Measurements from ENCODE around the gene IGSF23. TPM values are rescaled to one million over a fixed set of nuclear protein-coding genes. Genes with fewer than 3 reads are reported as not detected.
"Not testable (repeated sequence)": the region's sequence is repeated elsewhere in the genome, so short reads cannot be mapped to it uniquely, and the experiment has no call there.

IGSF23 gene
- total and polyA plus RNA-seq, 4 donors = 0.18 to 8.4 TPM; not detected in 2

DNA sequence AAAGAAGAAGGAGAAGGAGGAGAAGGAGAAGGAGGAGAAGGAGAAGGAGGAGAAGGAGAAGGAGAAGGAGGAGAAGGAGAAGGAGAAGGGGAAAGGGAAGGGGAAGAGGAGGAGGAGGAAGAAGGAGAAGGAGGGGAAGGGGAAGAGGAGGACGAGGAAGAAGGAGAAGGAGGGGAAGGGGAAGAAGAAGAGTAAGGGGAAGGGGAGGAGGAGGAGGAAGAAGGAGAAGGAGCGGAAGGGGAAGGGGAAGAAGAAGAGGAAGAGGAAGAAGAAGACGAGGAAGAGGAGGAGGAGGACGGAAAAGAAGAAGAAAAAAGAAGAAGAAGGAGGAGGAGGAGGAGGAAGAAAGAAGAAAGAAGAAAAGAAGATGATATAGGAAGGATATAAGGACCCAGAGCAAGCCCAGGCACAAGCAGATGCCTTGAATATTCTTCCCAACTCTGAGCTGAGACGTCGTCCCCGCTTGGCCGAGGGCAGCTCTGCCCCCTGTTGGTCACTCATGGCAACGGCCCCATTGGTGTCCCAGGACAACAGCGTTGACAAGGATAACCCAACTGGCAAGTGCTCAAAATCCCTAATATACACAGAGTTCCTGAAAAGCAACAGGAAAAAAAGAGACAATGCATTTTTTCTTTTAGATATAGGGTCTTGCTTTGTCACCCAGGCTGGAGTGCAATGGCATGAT is 30.6 kb upstream of the IGSF23 start:
- Histone ChIP-seq H3K27me3 (ENCODE audit: control insufficient read depth in 1 of 2, insufficient read depth in 2 of 2, low read length in 1 of 2) (no peaks in the 10 kb centered on the region), H3K27ac (ENCODE audit: low read depth in 1 of 2, low read length in 2 of 2) (no peak overlapping the region), H3K4me3 (ENCODE audit: low read length in 2 of 2) (no peak overlapping the region), H3K36me3 (ENCODE audit: control insufficient read depth in 1 of 2, insufficient read depth in 2 of 2, low read length in 1 of 2) (no peaks in the 10 kb centered on the region), H3K9me3 (ENCODE audit: control insufficient read depth, low read length) (no peaks in the 10 kb centered on the region), H3K4me1 (ENCODE audit: control insufficient read depth in 1 of 2, insufficient read depth in 2 of 2, low read length in 2 of 2) (no peaks in the 10 kb centered on the region)
- DNase-seq (no peak), ATAC-seq (ENCODE audit: low FRiP score) (no peak)
- intact Hi-C loops (cut with DNase I) = no loop called here
- 21 to 23% methylated on average over 10 of the region's 10 CpGs for WGBS, 2 donors

- Histone ChIP-seq H3K36me3 (ENCODE audit: control insufficient read depth in 1 of 2, insufficient read depth in 2 of 2, low read length in 1 of 2) (no peaks in the 10 kb centered on the region), H3K4me1 (ENCODE audit: control insufficient read depth in 1 of 2, insufficient read depth in 2 of 2, low read length in 2 of 2) (no peaks in the 10 kb centered on the region), H3K4me3 (ENCODE audit: low read length in 2 of 2) (no peak overlapping the region), H3K9me3 (ENCODE audit: control insufficient read depth, low read length) (no peaks in the 10 kb centered on the region), H3K27me3 (ENCODE audit: control insufficient read depth in 1 of 2, insufficient read depth in 2 of 2, low read length in 1 of 2) (no peaks in the 10 kb centered on the region), H3K27ac (ENCODE audit: low read depth in 1 of 2, low read length in 2 of 2) (no peak overlapping the region)
- DNase-seq (no peak), ATAC-seq (ENCODE audit: low FRiP score) (no peak)
- WGBS, 2 donors = 68 to 72% methylated on average over 5 of the region's 5 CpGs
- intact Hi-C loops (cut with DNase I) = no loop called here
These were observed 27.8 kb upstream of the IGSF23 start for GRCh38 chr19:44585371-44586133.

GRCh38 chr19:44587963-44588770 is 25.2 kb upstream of the IGSF23 start:
- 94% methylated on average over 2 of the region's 2 CpGs for WGBS, 2 donors
- Histone ChIP-seq H3K27ac (ENCODE audit: low read depth in 1 of 2, low read length in 2 of 2) (no peak overlapping the region), H3K36me3 (ENCODE audit: control insufficient read depth in 1 of 2, insufficient read depth in 2 of 2, low read length in 1 of 2) (no peaks in the 10 kb centered on the region), H3K9me3 (ENCODE audit: control insufficient read depth, low read length) (no peaks in the 10 kb centered on the region), H3K4me1 (ENCODE audit: control insufficient read depth in 1 of 2, insufficient read depth in 2 of 2, low read length in 2 of 2) (no peaks in the 10 kb centered on the region), H3K4me3 (ENCODE audit: low read length in 2 of 2) (no peak overlapping the region), H3K27me3 (ENCODE audit: control insufficient read depth in 1 of 2, insufficient read depth in 2 of 2, low read length in 1 of 2) (no peaks in the 10 kb centered on the region)
- intact Hi-C loops (cut with DNase I) = no loop called here
- ATAC-seq (ENCODE audit: low FRiP score) (no peak), DNase-seq (no peak)

DNA sequence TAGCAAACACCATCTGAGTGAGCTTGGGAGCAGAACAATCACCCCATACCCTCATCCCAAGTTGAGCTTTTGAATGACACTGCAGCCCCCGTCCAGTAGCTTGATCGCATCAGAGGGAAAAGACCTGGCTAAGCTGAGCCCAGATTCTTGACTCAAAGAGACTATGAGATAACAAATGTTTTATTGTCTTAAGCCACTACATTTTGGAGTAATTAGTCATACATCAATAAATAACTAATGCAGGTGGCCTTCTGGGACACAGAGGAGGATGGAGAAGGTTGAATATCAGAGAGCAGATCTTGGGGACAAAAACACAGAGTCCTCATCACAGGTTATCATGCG is 24.6 kb upstream of the IGSF23 start:
- no peaks in the 10 kb centered on the region for H3K27me3 ChIP-seq (ENCODE audit: control insufficient read depth in 1 of 2, insufficient read depth in 2 of 2, low read length in 1 of 2)
- no peaks in the 10 kb centered on the region for H3K4me1 ChIP-seq (ENCODE audit: control insufficient read depth in 1 of 2, insufficient read depth in 2 of 2, low read length in 2 of 2)
- no peak overlapping the region for H3K4me3 ChIP-seq (ENCODE audit: low read length in 2 of 2)
- H3K9me3 ChIP-seq (ENCODE audit: control insufficient read depth, low read length) = no peaks in the 10 kb centered on the region
- no peaks in the 10 kb centered on the region for H3K36me3 ChIP-seq (ENCODE audit: control insufficient read depth in 1 of 2, insufficient read depth in 2 of 2, low read length in 1 of 2)
- H3K27ac ChIP-seq (ENCODE audit: low read depth in 1 of 2, low read length in 2 of 2) = no peak overlapping the region
- WGBS, 2 donors = 74 to 75% methylated on average over 3 of the region's 3 CpGs
- intact Hi-C loops (cut with DNase I) = no loop called here
- ATAC-seq (ENCODE audit: low FRiP score) (no peak), DNase-seq (no peak)

DNA sequence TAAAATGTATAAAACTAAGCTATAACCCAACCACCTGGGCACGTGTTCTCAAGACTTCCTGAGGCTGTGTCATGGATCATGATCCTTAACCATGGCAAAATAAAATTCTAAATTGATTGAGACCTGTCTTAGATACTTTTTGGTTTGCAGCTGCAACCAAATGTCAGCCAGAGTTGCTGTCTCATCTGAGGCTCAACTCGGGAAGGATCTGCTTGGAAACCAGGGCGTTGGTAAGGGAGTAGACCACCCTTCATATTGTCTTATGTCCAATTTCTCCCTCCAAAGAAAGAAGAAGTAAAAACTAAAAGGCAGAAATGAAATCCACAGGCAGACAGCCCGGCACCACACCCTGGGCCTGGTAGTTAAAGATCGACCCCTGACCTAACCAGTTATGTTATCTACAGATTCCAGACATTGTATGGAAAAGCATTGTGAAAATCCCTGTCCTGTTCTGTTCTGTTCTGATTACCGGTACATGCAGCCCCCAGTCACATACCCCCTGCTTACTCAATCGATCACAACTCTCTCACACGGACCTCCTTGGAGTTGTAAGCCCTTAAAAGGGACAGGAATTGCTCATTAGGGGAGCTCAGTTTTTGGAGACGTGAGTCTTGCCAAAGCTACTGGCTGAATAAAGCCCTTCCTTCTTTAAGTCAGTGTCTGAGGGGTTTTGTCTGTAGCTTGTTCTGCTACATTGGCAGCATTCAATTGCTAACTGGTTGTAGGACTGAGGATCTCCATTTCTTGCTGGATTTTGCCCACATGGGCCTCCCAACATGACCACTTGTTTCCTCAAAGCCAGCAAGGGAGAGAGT is 22.9 kb upstream of the IGSF23 start:
- no peak overlapping the region for H3K4me3 ChIP-seq (ENCODE audit: low read length in 2 of 2)
- intact Hi-C loops (cut with DNase I) = no loop called here
- no peaks in the 10 kb centered on the region for H3K36me3 ChIP-seq (ENCODE audit: control insufficient read depth in 1 of 2, insufficient read depth in 2 of 2, low read length in 1 of 2)
- WGBS, 2 donors = 64 to 70% methylated on average over 9 of the region's 9 CpGs
- H3K27ac ChIP-seq (ENCODE audit: low read depth in 1 of 2, low read length in 2 of 2) = no peak overlapping the region
- ATAC-seq (ENCODE audit: low FRiP score) (no peak), DNase-seq (no peak)
- H3K27me3 ChIP-seq (ENCODE audit: control insufficient read depth in 1 of 2, insufficient read depth in 2 of 2, low read length in 1 of 2) = no peaks in the 10 kb centered on the region
- no peaks in the 10 kb centered on the region for H3K9me3 ChIP-seq (ENCODE audit: control insufficient read depth, low read length)
- H3K4me1 ChIP-seq (ENCODE audit: control insufficient read depth in 1 of 2, insufficient read depth in 2 of 2, low read length in 2 of 2) = no peaks in the 10 kb centered on the region

GRCh38 chr19:44591340-44591993 is 21.9 kb upstream of the IGSF23 start:
- H3K4me3 ChIP-seq (ENCODE audit: low read length in 2 of 2); ATAC-seq (ENCODE audit: low FRiP score); DNase-seq; H3K9me3 ChIP-seq (ENCODE audit: control insufficient read depth, low read length); H3K36me3 ChIP-seq (ENCODE audit: control insufficient read depth in 1 of 2, insufficient read depth in 2 of 2, low read length in 1 of 2); H3K4me1 ChIP-seq (ENCODE audit: control insufficient read depth in 1 of 2, insufficient read depth in 2 of 2, low read length in 2 of 2); intact Hi-C loops (cut with DNase I); H3K27ac ChIP-seq (ENCODE audit: low read depth in 1 of 2, low read length in 2 of 2); H3K27me3 ChIP-seq (ENCODE audit: control insufficient read depth in 1 of 2, insufficient read depth in 2 of 2, low read length in 1 of 2): not testable (repeated sequence)
- 83% methylated on average over 9 of the region's 9 CpGs for WGBS, 2 donors

DNA sequence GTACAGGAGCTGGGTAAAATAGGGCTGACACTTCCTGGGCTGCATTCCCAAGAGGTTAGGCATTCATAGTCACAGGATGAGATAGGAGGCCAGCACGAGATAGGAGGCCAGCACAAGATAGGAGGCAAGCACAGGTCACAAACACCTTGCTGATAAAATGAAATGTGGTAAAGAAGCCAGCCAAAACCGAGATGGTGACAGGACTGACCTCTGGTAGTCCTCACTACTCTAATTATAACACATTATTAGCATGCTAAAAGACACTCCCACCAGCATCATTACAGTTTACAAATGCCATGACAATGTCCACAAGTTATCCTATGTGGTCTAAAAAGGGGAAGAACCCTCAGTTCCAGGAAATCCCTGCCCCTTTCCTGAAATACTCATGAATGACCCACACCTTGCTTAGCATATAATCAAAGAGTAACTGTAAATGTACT is 20.9 kb upstream of the IGSF23 start:
- H3K27me3 ChIP-seq (ENCODE audit: control insufficient read depth in 1 of 2, insufficient read depth in 2 of 2, low read length in 1 of 2) = no peaks in the 10 kb centered on the region
- 45 to 50% methylated on average over 2 of the region's 2 CpGs for WGBS, 2 donors
- ATAC-seq (ENCODE audit: low FRiP score) (no peak), DNase-seq (no peak)
- intact Hi-C loops (cut with DNase I) = no loop called here
- no peak overlapping the region for H3K27ac ChIP-seq (ENCODE audit: low read depth in 1 of 2, low read length in 2 of 2)
- no peaks in the 10 kb centered on the region for H3K36me3 ChIP-seq (ENCODE audit: control insufficient read depth in 1 of 2, insufficient read depth in 2 of 2, low read length in 1 of 2)
- no peaks in the 10 kb centered on the region for H3K9me3 ChIP-seq (ENCODE audit: control insufficient read depth, low read length)
- H3K4me1 ChIP-seq (ENCODE audit: control insufficient read depth in 1 of 2, insufficient read depth in 2 of 2, low read length in 2 of 2) = no peaks in the 10 kb centered on the region
- no peak overlapping the region for H3K4me3 ChIP-seq (ENCODE audit: low read length in 2 of 2)

GRCh38 chr19:44593294-44593693 is 20.1 kb upstream of the IGSF23 start:
- Histone ChIP-seq H3K27me3 (ENCODE audit: control insufficient read depth in 1 of 2, insufficient read depth in 2 of 2, low read length in 1 of 2) (no peaks in the 10 kb centered on the region), H3K4me3 (ENCODE audit: low read length in 2 of 2) (no peak overlapping the region), H3K27ac (ENCODE audit: low read depth in 1 of 2, low read length in 2 of 2) (no peak overlapping the region), H3K36me3 (ENCODE audit: control insufficient read depth in 1 of 2, insufficient read depth in 2 of 2, low read length in 1 of 2) (no peaks in the 10 kb centered on the region), H3K9me3 (ENCODE audit: control insufficient read depth, low read length) (peaks cover 2% of the 10 kb centered on the region), H3K4me1 (ENCODE audit: control insufficient read depth in 1 of 2, insufficient read depth in 2 of 2, low read length in 2 of 2) (no peaks in the 10 kb centered on the region)
- 75 to 76% methylated on average over 1 of the region's 1 CpG for WGBS, 2 donors
- DNase-seq (no peak), ATAC-seq (ENCODE audit: low FRiP score) (no peak)
- intact Hi-C loops (cut with DNase I) = no loop called here

Data from aorta (tissue), 5 donors.